Heart left ventricle (tissue), 16 donors: Measurements from ENCODE around the gene FBXW7. TPM values are rescaled to one million over a fixed set of nuclear protein-coding genes. Genes with fewer than 3 reads are reported as not detected.

Experiments used
- ATAC-seq, 4 donors: fragments of 200-7000 bp; cut with Tn5 transposase; one replicate each; pipeline ENCODE4 v1.9.1; 2020 to 2022; ENCODE audit warnings: moderate library complexity in 4 of 4, mild to moderate bottlenecking in 3 of 4, moderate number of reproducible peaks in 1 of 4
- DNase-seq, 5 donors: peaks; one replicate each; pipeline ENCODE4 v3.0.0-alpha.2; 2020
- H3K27ac ChIP-seq, 12 donors: fragments of 200-600 bp; sonication (generic) in 4 of 12; one replicate each; pipeline versions ENCODE4 v1.5.0 to v1.8.0; 2016 to 2022; ENCODE audit warnings: mild to moderate bottlenecking in 2 of 12
- H3K27me3 ChIP-seq, 9 donors: fragments of 200-600 bp; sonication (generic) in 2 of 9; one replicate each; pipeline versions ENCODE4 v1.5.1 to v1.8.0; 2016 to 2022; ENCODE audit warnings: mild to moderate bottlenecking in 3 of 9
- H3K36me3 ChIP-seq, 9 donors: fragments of 200-600 bp; sonication (generic) in 2 of 9; one replicate each; pipeline versions ENCODE4 v1.5.0 to v1.8.0; 2018 to 2022; ENCODE audit warnings: mild to moderate bottlenecking in 2 of 9
- H3K4me1 ChIP-seq, 12 donors: fragments of 200-600 bp; sonication (generic) in 4 of 12; one replicate each; pipeline versions ENCODE4 v1.5.0 to v1.8.0; 2016 to 2022; ENCODE audit warnings: mild to moderate bottlenecking in 3 of 12
- H3K4me3 ChIP-seq, 12 donors: fragments of 200-600 bp; sonication (generic) in 4 of 12; one replicate each; pipeline versions ENCODE4 v1.5.0 to v1.8.0; 2017 to 2022; ENCODE audit warnings: mild to moderate bottlenecking in 9 of 12, moderate library complexity in 4 of 12
- H3K9me3 ChIP-seq, 12 donors: fragments of 200-600 bp; sonication (generic) in 4 of 12; one replicate each; pipeline versions ENCODE4 v1.5.0 to v1.8.0; 2016 to 2022; ENCODE audit warnings: mild to moderate bottlenecking in 1 of 12
- POLR2A ChIP-seq, 2 donors: fragments of 450-650 bp; IDR thresholded peaks; one replicate each; pipeline ENCODE4 v1.6.1; 2017; ENCODE audit warnings: antibody characterized with exemption in 2 of 2, mild to moderate bottlenecking in 2 of 2, moderate library complexity in 2 of 2
- WGBS, 4 donors: extraction: QIAGEN DNeasy Blood & Tissue Kit in 2 of 4; methylation state at CpG; one replicate each; pipeline versions ENCODE4 v1.1.5 to v1.1.7; 2013 to 2018; 5-methylcytosine and 5-hydroxymethylcytosine counted together
- intact Hi-C, 10 donors: fragments of 100-400 bp; cut with DNase I; formaldehyde crosslinking; loops; one replicate each; pipeline versions ENCODE4 v1.11.1 to v1.14.2; 2022
- polyA plus RNA-seq, 2 donors: library from polyadenylated mRNA; stranded (reverse); fragments of 200-250 nt; gene quantifications; one replicate each; pipeline ENCODE4 v1.2.3, GENCODE V29; 2013
- total RNA-seq, 9 donors: library from RNA; depleted of rRNA in 2 of 9; stranded (reverse); fragments of >200 nt in 2 of 9; fragmentation: NEBNext Ultra II Directional in 3 of 9; extraction: Animal tissue kit (Norgen Biotek cat#: 25700) in 3 of 9; gene quantifications; one replicate each; pipeline versions ENCODE4 v1.1.0 to v1.2.4, GENCODE V29; 2016 to 2023
- TF ChIP-seq, protein P1 (sequence below), 12 donors: fragments of 200-600 bp; sonication (generic) in 4 of 12; IDR thresholded peaks; one replicate each; pipeline versions ENCODE4 v1.5.0 to v1.8.0; 2018 to 2022; ENCODE audit warnings: antibody characterized with exemption in 12 of 12, mild to moderate bottlenecking in 5 of 12
- donor health status: ischemic (EF 13 %, LVEDD 7.1; RV severe dilation, severe dysfunction).
- donor health status: healthy with polysubstance abuse.
- donor health status: DM: no; HTN: yes; CAD: no.
- donor health status: DM: no; HTN: no; CAD: no.
- donor health status: ischemic (EF 25% LVEDD 6.9; RV normal size, moderate dysfunction).
- donor health status: ischemic (EF 25% LVEDD 5.7; RV mildly dilated, moderate dysfunction).
- donor health status: healthy.
- donor health status: DM: yes; HTN: yes; CAD: no.
- donor health status: ischemic (EF 35%, LVEDD 5.7; RV mildly dilated, moderate dysfunction).
- donor health status: nonischemic (EF 11% LVEDD 7.7; RV severe dilation, severe dysfunction).
- donor health status: DM: yes; HTN: yes; CAD: no.
- donor health status: PGD.
- donor health status: ischemic (EF 29% LVEDD 5.4; RV normal size, mild dysfunction).
- donor health status: nonischemic (EF 23%, LVEDD 6.1; RV moderate dilation, normal function).

The FBXW7 gene
- total and polyA plus RNA-seq, 11 donors: 20.6 to 74.1 (median 59.8) TPM

- H3K9me3 ChIP-seq: no peaks in the 10 kb centered on the region
- 90 to 94% (median 93%) methylated on average over 1 of the region's 1 CpG for WGBS, 4 donors
- peaks cover 0 to 5% (median 0%) of the 10 kb centered on the region in 9 donors for H3K36me3 ChIP-seq
- no peaks in the 10 kb centered on the region for H3K27me3 ChIP-seq
- peaks cover 0 to 36% (median 17%) of the 10 kb centered on the region in 12 donors for H3K4me1 ChIP-seq
- H3K4me3 ChIP-seq: no peak overlapping the region
- intact Hi-C loops: loop anchor here in 2 of 10 donors (10.0 kb wide), 2 partner anchors 262 to 592 kb away; partner anchors contain the start of gene GATB (in 1 of the 2)
- TF ChIP-seq, protein P1, sequence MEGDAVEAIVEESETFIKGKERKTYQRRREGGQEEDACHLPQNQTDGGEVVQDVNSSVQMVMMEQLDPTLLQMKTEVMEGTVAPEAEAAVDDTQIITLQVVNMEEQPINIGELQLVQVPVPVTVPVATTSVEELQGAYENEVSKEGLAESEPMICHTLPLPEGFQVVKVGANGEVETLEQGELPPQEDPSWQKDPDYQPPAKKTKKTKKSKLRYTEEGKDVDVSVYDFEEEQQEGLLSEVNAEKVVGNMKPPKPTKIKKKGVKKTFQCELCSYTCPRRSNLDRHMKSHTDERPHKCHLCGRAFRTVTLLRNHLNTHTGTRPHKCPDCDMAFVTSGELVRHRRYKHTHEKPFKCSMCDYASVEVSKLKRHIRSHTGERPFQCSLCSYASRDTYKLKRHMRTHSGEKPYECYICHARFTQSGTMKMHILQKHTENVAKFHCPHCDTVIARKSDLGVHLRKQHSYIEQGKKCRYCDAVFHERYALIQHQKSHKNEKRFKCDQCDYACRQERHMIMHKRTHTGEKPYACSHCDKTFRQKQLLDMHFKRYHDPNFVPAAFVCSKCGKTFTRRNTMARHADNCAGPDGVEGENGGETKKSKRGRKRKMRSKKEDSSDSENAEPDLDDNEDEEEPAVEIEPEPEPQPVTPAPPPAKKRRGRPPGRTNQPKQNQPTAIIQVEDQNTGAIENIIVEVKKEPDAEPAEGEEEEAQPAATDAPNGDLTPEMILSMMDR (IDR thresholded peaks at IDR 0.05): no peak
- TF ChIP-seq POLR2A (IDR thresholded peaks at IDR 0.05): no peak
- no peak for ATAC-seq
- no peak overlapping the region for H3K27ac ChIP-seq
- no peak for DNase-seq
These were observed 179.4 kb downstream of the FBXW7 start for GRCh38 chr4:152356428-152357034.

- TF ChIP-seq POLR2A (IDR thresholded peaks at IDR 0.05): peak in 1 of 2 donors; percentile 74
- TF ChIP-seq, protein P1 (IDR thresholded peaks at IDR 0.05): no peak
- intact Hi-C loops: loop anchor here in 3 of 10 donors (5.0 to 10.0 kb wide), 3 partner anchors 245 to 588 kb away; partner anchors contain the start of gene GATB (in 1 of the 3)
- Histone ChIP-seq H3K9me3 (no peaks in the 10 kb centered on the region), H3K4me3 (peak overlapping the region; percentile 4 to 64 (median 52)), H3K4me1 (peaks cover 0 to 50% (median 30%) of the 10 kb centered on the region in 12 donors), H3K27me3 (no peaks in the 10 kb centered on the region), H3K27ac (peak overlapping the region; percentile 30 to 82 (median 68)), H3K36me3 (no peaks in the 10 kb centered on the region)
- WGBS, 4 donors: 9 to 13% (median 12%) methylated on average over 11 of the region's 11 CpGs
- ATAC-seq (peak; percentile 97 to 100 (median 99)), DNase-seq (peak in 4 of 5 donors; percentile 58 to 71 (median 64))
These were observed 183.2 kb downstream of the FBXW7 start for GRCh38 chr4:152352622-152353116.

DNA sequence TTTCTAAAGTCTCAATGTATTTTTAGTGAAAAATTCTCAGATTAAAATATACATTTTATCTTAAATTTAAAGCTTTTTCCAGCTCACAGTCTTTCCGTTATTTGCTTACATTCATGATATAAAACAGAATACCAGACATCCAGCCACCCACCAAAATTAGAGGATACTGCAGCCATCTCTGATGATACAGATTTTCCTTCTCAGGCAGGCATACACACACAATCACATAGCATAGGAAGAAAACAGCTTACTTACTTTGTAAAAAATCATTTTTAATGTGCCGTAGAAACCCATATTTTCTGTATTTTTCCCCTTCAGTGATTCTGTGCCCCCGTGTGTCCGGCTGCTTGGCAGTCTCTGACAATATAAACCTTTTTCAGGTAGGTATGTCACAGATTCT is 183.7 kb downstream of the FBXW7 start:
- H3K4me3 ChIP-seq: peak overlapping the region in 11 of 12 donors; percentile 25 to 64 (median 53)
- peak in 2 of 4 donors; percentile 18 to 21 for ATAC-seq
- WGBS, 4 donors: 11 to 21% (median 19%) methylated on average over 4 of the region's 4 CpGs
- no peaks in the 10 kb centered on the region for H3K9me3 ChIP-seq
- DNase-seq: no peak
- H3K36me3 ChIP-seq: no peaks in the 10 kb centered on the region
- no peaks in the 10 kb centered on the region for H3K27me3 ChIP-seq
- intact Hi-C loops: loop anchor here in 3 of 10 donors (5.0 to 10.0 kb wide), 3 partner anchors 245 to 587 kb away; partner anchors contain the start of gene GATB (in 1 of the 3)
- H3K4me1 ChIP-seq: peaks cover 0 to 50% (median 30%) of the 10 kb centered on the region in 12 donors
- peak overlapping the region; percentile 30 to 82 (median 68) for H3K27ac ChIP-seq
- no peak for TF ChIP-seq POLR2A (IDR thresholded peaks at IDR 0.05)
- TF ChIP-seq, protein P1 (IDR thresholded peaks at IDR 0.05): no peak

- intact Hi-C loops: loop anchor here in 3 of 10 donors (5.0 to 10.0 kb wide), 3 partner anchors 244 to 586 kb away; partner anchors contain the start of gene GATB (in 1 of the 3)
- H3K4me3 ChIP-seq: peak overlapping the region in 10 of 12 donors; percentile 25 to 64 (median 54)
- ATAC-seq (no peak), DNase-seq (no peak)
- no peaks in the 10 kb centered on the region for H3K27me3 ChIP-seq
- no peaks in the 10 kb centered on the region for H3K9me3 ChIP-seq
- WGBS, 4 donors: 45 to 67% (median 62%) methylated on average over 2 of the region's 2 CpGs
- H3K36me3 ChIP-seq: peaks cover 0 to 11% (median 8%) of the 10 kb centered on the region in 9 donors
- peak overlapping the region in 5 of 12 donors; percentile 13 to 82 (median 70) for H3K27ac ChIP-seq
- H3K4me1 ChIP-seq: peaks cover 0 to 48% (median 24%) of the 10 kb centered on the region in 12 donors
- no peak for TF ChIP-seq POLR2A (IDR thresholded peaks at IDR 0.05)
- TF ChIP-seq, protein P1 (IDR thresholded peaks at IDR 0.05): no peak
These were observed 184.8 kb downstream of the FBXW7 start for GRCh38 chr4:152351080-152351479.
